ENCODE measurements around the gene CTAGE1.

CTAGE1 gene

DNA sequence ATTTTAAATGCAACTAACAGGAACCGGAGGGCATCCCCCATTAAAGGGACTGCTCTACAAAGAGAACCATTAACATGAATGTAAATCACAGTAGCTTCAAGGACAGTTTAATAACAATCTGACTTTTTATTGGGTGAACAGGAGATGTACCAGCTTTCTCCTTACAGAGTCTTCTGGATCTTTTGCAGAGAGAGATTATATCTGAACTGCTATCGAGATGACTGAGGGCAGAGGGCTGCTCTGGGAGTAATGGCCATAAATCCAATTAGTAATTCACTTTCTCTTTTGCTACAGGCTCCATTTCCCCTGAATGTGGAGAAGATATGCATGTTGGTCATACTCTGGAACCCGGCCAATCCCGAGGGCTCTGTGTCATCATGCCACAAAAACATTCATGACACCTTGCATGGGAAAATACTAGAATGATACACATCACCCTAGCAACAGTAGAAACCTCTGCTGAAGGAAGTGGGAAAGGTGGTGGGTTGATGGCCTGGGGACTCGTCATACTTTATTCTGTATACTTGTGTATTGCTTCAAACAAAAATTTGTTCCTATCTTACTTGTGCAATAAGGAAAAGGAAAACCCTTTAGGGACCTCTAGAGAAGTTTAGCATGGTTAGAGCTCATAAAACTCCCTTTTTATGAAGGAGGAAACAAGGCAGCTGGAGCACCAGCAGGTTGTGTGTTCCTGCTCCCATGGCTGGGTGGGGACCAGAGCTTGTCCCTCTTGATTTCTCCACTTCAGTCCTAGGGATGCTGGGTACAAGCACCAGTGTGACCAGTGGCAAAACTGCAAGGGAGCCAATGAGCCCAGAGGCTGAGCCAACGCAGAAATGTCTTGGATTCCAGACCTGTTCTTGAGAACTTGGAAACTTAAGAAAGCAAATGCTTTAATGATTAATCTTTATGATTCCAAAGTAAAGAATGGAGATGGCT lies 26.0 kb downstream of the CTAGE1 start:
- no peak for DNase-seq (ENCODE audit: low read depth, low spot score)

DNA sequence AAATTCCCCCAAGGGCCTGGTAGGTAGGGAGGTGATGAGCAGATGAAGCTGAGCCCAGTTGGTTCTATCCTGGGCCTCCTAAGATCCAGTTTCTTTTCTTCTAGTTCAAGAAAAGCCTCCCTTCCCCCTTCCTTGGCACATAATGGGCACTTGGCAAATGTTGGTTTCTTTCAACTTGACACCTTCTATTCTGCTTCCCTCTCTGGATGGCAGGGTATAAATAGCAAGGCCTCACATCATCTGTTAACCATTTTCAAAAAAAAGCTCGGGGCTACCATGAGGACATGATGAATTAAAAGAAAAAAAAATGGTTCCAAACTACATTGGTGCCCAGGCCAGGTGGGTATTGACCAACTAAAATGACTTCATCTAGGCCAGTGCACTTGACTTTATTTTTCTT lies 29.9 kb downstream of the CTAGE1 start:
- DNase-seq (ENCODE audit: low read depth, low spot score), result no peak

DNA sequence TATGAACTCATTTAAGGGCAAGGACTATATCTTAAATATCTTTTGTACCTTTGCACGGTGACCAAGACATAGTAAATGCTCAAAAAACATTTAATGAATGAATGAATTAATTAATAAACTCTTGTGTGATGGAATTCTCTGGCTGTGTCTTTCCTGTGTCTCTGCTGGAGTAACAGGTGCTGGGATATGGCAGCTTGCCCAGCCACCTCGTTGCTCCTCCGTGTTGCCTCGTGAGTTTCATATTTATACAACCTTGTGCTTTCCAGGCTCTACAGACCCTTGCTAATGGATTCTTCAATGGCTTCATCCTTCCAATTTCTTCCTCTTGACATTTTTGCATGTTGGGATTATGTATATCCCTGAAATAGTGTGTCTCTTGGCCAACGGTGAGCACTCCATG lies 30.4 kb downstream of the CTAGE1 start:
- DNase-seq (ENCODE audit: low read depth, low spot score), result no peak

DNA sequence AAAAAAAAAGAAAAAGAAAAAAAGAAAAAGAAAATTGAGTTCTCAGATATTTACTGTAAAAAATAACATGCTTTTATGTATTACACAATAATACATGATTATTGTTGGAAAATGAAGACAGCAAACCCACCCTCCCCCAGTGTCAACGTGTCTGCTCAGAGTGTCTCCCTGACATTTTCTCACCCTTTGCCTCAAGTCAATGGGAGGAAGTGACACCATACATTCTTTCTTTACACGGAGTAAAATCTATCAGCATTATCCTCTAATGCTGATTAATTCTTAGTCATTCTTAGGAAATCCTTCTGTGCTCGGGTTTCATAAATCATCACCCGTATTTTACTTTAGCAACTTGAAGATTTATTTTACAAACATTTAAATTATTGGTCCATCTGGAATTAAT lies 32.0 kb downstream of the CTAGE1 start:
- no peak for DNase-seq (ENCODE audit: low read depth, low spot score)

DNA sequence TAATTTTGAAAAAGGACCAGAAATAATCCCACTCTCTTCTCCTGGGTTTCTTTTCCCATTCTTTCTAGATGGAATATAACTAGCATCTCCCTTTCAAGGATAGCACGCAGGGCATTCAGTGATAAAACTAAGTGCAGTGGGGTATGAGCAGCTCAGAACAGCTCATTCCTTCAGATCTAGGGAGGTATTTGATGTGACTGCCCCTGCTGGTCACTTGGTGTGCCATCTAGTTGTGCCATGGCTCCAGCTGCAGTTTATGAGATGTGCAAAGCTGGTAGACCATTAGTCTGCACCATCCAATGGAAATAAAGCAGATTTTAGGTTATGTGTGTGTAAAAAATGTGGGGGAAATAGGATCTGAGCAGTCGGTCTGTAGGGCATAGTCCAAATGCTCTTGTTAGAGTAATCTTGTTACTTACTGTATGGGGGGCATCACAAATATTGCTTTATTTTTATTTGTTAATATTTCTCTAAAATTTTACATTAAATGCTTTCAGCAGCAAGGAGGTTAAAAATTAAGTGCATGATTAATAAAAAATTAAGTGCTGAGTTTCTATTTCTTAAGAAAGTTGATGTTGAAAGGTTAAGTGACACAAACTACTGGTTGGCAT lies 38.9 kb downstream of the CTAGE1 start:
- peak; percentile 14 for DNase-seq (ENCODE audit: low read depth, low spot score)

DNA sequence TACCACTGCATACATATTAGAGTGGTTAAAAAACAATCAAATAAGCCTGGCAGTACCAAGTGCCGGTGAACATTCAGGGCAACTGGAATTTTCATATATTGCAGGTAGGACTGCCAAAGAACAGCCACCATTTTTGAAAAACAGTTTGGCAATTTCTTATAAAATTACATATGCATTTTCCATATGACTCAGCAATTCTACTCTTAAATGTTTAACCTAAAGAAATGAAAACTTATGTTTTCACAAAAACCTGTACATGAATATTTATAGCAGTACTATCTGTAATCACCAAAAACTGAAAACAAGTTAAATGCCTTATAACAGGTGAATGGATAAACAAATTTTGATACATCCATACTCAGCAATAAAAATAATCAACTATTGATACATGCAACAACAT lies 39.9 kb downstream of the CTAGE1 start:
- DNase-seq (ENCODE audit: low read depth, low spot score), result no peak

DNA sequence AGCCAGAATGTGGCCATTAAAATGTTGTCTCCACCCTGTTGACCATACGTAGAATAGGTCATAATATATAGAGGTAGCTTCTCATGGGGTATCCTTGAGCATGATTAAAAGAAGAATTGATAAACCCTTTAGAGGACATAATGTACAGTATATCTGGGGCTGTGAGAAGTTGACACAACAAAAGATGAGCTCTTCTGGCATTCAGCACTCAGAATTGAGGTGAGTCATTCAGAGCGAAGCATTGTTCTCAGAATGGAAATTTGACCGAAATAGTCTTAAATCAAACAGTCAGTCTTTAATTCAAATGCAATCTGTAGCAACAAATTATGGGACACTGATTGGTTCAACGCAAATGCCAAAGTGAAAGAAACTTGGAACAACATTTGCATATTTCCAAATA lies 47.3 kb downstream of the CTAGE1 start:
- DNase-seq (ENCODE audit: low read depth, low spot score), result no peak

DNA sequence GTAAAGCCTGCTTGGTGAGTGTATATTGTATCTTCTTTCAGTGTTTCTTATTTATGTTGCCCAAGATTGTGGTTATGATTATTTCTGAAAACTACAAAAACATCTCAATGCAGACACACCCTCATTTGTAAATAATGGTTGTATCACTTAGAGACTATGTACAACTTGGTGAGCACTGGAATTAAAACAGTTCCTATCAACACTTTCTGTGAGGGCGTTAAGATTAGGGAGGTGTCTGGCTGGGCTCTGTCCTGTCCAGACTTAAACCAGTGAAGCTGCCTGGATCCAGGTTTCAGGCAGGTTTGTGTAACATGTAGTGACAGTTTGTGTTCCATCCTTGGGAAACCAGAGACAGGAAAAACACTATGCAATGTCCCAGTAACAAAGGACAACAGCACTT lies 49.7 kb downstream of the CTAGE1 start:
- no peak for DNase-seq (ENCODE audit: low read depth, low spot score)

DNA sequence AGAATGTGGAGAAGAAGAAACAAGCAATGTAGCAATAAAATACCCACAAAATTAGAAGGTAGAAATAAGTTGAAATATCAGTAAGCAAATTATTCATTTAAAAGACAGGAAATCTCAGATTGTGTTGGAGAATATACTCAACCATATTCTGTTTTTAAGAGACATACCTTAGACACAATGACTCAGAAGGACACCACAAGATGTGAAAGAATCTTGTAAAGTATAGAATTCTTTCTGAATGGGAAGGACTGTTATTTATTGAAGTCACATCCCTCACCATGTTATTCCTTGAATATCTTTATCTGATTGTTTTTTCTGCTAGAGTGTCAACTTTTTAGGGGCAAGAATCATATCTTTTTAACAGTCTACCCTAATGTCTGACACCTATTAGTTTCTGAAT lies 50.4 kb downstream of the CTAGE1 start:
- no peak for DNase-seq (ENCODE audit: low read depth, low spot score)

DNA sequence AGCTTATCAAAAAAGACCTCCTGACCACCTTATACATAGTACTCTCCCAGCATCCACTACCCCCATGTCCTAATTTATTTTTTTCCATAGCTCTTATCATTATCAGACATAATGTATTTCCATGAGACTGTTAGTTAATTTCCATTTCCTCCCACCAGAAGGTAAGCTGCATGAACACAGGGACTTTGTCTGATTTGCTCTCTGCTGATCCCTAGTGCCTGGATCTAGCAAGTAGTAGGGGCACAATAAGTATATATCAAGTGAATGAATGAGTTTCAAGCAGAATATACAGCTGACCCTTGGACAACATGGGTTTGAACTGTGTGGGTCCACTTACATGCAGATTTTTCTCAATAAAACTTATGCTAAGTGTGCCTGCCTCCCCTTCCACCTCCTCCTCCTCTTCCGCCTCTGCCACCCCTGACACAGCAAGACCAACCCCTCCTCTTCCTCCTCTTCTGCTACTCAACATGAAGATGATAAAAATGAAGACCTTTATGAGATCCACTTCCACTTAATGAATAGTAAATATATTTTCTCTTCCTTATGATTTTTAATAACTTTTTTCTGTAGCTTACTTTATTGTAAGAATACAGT lies 53.8 kb downstream of the CTAGE1 start:
- no peak for DNase-seq (ENCODE audit: low read depth, low spot score)
